Panc1 (cell line): ENCODE data around the gene PEX6. TPM values are rescaled to one million over a fixed set of nuclear protein-coding genes. Genes with fewer than 3 reads are reported as not detected.

ENCODE experiments used
- ATAC-seq: fragments of 200-7000 bp; cut with Tn5 transposase; 2 replicates; pipeline ENCODE4 v1.9.1; 2020; ENCODE audit warnings: mild to moderate bottlenecking, moderate library complexity
- BruUV-seq: library from RNA; stranded (reverse); fragments of 400-500 nt; replicated peaks from 2 replicates; lab custom pipeline; 2021; lab: Mats Ljungman, UMichigan
- CTCF ChIA-PET: fragments of 300-600 bp; sonication (Branson Sonifier 250); formaldehyde crosslinking; loops from one replicate; lab custom pipeline; 2022; ENCODE audit warnings: antibody characterized with exemption; lab: Charles Lee
- POLR2A ChIA-PET: fragments of 300-600 bp; sonication (Branson Sonifier 250); formaldehyde crosslinking; loops from one replicate; lab custom pipeline; 2022; ENCODE audit warnings: antibody characterized with exemption; lab: Charles Lee
- DNase-seq: peaks from one replicate; pipeline ENCODE4 v3.0.0-alpha.2; 2010; ENCODE audit warnings: low read depth, low spot score
- H3K27ac ChIP-seq: 2 replicates; pipeline ENCODE4 v1.5.1; 2011; ENCODE audit warnings: mild to moderate bottlenecking, low read length, inconsistent platforms
- H3K27me3 ChIP-seq: fragments of 200-500 bp; sonication (Bioruptor generic); 2 replicates; pipeline ENCODE4 v1.6.0; 2014; ENCODE audit warnings: low read length, inconsistent platforms; ENCODE audit not compliant: control insufficient read depth, insufficient read depth
- H3K36me3 ChIP-seq: fragments of 200-500 bp; sonication (Bioruptor generic); 2 replicates; pipeline ENCODE4 v1.5.1; 2014; ENCODE audit warnings: inconsistent platforms, mild to moderate bottlenecking, low read length, moderate library complexity; ENCODE audit not compliant: control insufficient read depth, insufficient read depth
- H3K4me1 ChIP-seq: 2 replicates; pipeline ENCODE4 v1.5.1; 2011; ENCODE audit warnings: inconsistent platforms, mild to moderate bottlenecking, low read length, moderate library complexity; ENCODE audit not compliant: control insufficient read depth, insufficient read depth
- H3K4me3 ChIP-seq, 2 experiments: 2 replicates each; pipeline ENCODE4 v1.5.1; 2011 to 2012; ENCODE audit warnings: low read depth in 2 of 2, low read length in 2 of 2, mild to moderate bottlenecking in 2 of 2, inconsistent platforms in 1 of 2, moderate library complexity in 1 of 2
- H3K9me3 ChIP-seq: fragments of 200-500 bp; sonication (Bioruptor generic); 2 replicates; pipeline ENCODE4 v1.5.1; 2014; ENCODE audit warnings: low read depth, mild to moderate bottlenecking, inconsistent platforms, low read length, moderate library complexity; ENCODE audit not compliant: control insufficient read depth, insufficient read depth
- POLR2AphosphoS5 ChIP-seq: IDR thresholded peaks from 2 replicates; pipeline ENCODE4 v1.6.1; 2012; ENCODE audit warnings: mild to moderate bottlenecking, low read depth, low read length, moderate library complexity
- SIN3A ChIP-seq: IDR thresholded peaks from 2 replicates; pipeline ENCODE4 v1.6.1; 2012; ENCODE audit warnings: low read depth, mild to moderate bottlenecking, low read length, moderate library complexity, borderline replicate concordance; ENCODE audit not compliant: insufficient read depth
- TCF7L2 ChIP-seq: IDR thresholded peaks from 2 replicates; pipeline ENCODE4 v1.6.1; 2011; ENCODE audit warnings: mild to moderate bottlenecking, low read depth, low read length, inconsistent platforms
- in situ Hi-C: cut with HindIII; loops from 2 replicates; pipeline ENCODE4 v1.10.0; 2016; ENCODE audit warnings: low sequenced_read_pairs, low pct_unique_long_range_greater_than_20kb
- intact Hi-C: fragments of 100-400 bp; cut with micrococcal nuclease; formaldehyde crosslinking; loops from one replicate; pipeline ENCODE4 v1.10.0; 2022; ENCODE audit not compliant: unreplicated experiment
- total RNA-seq: library from RNA; stranded (reverse); gene quantifications from one replicate; pipeline ENCODE4 v1.2.1, GENCODE V29; 2021; ENCODE audit not compliant: unreplicated experiment
- TF ChIP-seq, protein P1 (sequence below), 2 experiments: IDR thresholded peaks; 2 replicates each; pipeline ENCODE4 v1.6.1; 2011 to 2012; ENCODE audit warnings: low read depth in 2 of 2, control low read depth in 1 of 2, low read length in 1 of 2, mild to moderate bottlenecking in 1 of 2, moderate library complexity in 1 of 2; ENCODE audit not compliant: insufficient read depth in 1 of 2
- TF ChIP-seq, protein P2 (sequence below): fragments of 450-650 bp; IDR thresholded peaks from 2 replicates; pipeline ENCODE4 v1.5.1; 2017; ENCODE audit warnings: mild to moderate bottlenecking

The PEX6 gene
- total RNA-seq, 1 experiment from 2014 or later = 21.7 TPM

- intact Hi-C loops = no loop called here
- TF ChIP-seq TCF7L2 (no peak), SIN3A (no peak), POLR2AphosphoS5 (no peak)
- TF ChIP-seq, protein P1, sequence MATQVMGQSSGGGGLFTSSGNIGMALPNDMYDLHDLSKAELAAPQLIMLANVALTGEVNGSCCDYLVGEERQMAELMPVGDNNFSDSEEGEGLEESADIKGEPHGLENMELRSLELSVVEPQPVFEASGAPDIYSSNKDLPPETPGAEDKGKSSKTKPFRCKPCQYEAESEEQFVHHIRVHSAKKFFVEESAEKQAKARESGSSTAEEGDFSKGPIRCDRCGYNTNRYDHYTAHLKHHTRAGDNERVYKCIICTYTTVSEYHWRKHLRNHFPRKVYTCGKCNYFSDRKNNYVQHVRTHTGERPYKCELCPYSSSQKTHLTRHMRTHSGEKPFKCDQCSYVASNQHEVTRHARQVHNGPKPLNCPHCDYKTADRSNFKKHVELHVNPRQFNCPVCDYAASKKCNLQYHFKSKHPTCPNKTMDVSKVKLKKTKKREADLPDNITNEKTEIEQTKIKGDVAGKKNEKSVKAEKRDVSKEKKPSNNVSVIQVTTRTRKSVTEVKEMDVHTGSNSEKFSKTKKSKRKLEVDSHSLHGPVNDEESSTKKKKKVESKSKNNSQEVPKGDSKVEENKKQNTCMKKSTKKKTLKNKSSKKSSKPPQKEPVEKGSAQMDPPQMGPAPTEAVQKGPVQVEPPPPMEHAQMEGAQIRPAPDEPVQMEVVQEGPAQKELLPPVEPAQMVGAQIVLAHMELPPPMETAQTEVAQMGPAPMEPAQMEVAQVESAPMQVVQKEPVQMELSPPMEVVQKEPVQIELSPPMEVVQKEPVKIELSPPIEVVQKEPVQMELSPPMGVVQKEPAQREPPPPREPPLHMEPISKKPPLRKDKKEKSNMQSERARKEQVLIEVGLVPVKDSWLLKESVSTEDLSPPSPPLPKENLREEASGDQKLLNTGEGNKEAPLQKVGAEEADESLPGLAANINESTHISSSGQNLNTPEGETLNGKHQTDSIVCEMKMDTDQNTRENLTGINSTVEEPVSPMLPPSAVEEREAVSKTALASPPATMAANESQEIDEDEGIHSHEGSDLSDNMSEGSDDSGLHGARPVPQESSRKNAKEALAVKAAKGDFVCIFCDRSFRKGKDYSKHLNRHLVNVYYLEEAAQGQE (IDR thresholded peaks at IDR 0.05; ENCODE audit: insufficient read depth in 1 of 2, low read depth in 2 of 2, low read length in 1 of 2) = no peak
- TF ChIP-seq, protein P2, sequence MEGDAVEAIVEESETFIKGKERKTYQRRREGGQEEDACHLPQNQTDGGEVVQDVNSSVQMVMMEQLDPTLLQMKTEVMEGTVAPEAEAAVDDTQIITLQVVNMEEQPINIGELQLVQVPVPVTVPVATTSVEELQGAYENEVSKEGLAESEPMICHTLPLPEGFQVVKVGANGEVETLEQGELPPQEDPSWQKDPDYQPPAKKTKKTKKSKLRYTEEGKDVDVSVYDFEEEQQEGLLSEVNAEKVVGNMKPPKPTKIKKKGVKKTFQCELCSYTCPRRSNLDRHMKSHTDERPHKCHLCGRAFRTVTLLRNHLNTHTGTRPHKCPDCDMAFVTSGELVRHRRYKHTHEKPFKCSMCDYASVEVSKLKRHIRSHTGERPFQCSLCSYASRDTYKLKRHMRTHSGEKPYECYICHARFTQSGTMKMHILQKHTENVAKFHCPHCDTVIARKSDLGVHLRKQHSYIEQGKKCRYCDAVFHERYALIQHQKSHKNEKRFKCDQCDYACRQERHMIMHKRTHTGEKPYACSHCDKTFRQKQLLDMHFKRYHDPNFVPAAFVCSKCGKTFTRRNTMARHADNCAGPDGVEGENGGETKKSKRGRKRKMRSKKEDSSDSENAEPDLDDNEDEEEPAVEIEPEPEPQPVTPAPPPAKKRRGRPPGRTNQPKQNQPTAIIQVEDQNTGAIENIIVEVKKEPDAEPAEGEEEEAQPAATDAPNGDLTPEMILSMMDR = no peak
- H3K4me1 ChIP-seq = peaks cover 9% of the 10 kb centered on the region; the same call in 1 of the 2 replicates
- H3K9me3 ChIP-seq = no peaks in the 10 kb centered on the region
- no peak overlapping the region for H3K27ac ChIP-seq
- ATAC-seq (no peak), DNase-seq (no peak)
- ChIA-PET CTCF (interaction anchor here (0.6 kb wide), 1 partner anchor 472 kb away, joined by 6 read pairs; no protein-coding TSS in a partner anchor), POLR2A (no interaction called here)
- H3K27me3 ChIP-seq = no peaks in the 10 kb centered on the region
- in situ Hi-C loops = no loop called here
- no TSS peak for BruUV-seq
- H3K36me3 ChIP-seq = no peaks in the 10 kb centered on the region
- H3K4me3 ChIP-seq = no peak overlapping the region
Observed at GRCh38 chr6:42923666-42924065, 55.3 kb downstream of the PEX6 start.

- DNase-seq = no peak
- in situ Hi-C loops (no loop called here), intact Hi-C loops (no loop called here)
- no TSS peak for BruUV-seq
- Histone ChIP-seq H3K9me3 (no peaks in the 10 kb centered on the region), H3K36me3 (no peaks in the 10 kb centered on the region), H3K27me3 (no peaks in the 10 kb centered on the region), H3K4me3 (no peak overlapping the region), H3K4me1 (peaks cover 5% of the 10 kb centered on the region; the same call in 1 of the 2 replicates), H3K27ac (no peak overlapping the region)
- TF ChIP-seq SIN3A (no peak), POLR2AphosphoS5 (no peak), TCF7L2 (no peak)
- TF ChIP-seq, protein P1 (IDR thresholded peaks at IDR 0.05; ENCODE audit: insufficient read depth in 1 of 2, low read depth in 2 of 2, low read length in 1 of 2) = no peak
- ChIA-PET CTCF (no interaction called here), POLR2A (no interaction called here)
- ATAC-seq = no peak
Observed at GRCh38 chr6:42921801-42922200, 57.2 kb downstream of the PEX6 start.
